AG04450 (cell line): ENCODE measurements around the gene KTN1. TPM values are rescaled to one million over a fixed set of nuclear protein-coding genes. Genes with fewer than 3 reads are reported as not detected.

Experiments used
- CTCF ChIA-PET: fragments of 300-600, 350-600 bp; formaldehyde crosslinking; extraction: SDS; loops from one replicate; lab custom pipeline; 2022; ENCODE audit warnings: antibody characterized with exemption, inconsistent platforms; lab: Charles Lee
- POLR2A ChIA-PET: fragments of 350-600 bp; formaldehyde crosslinking; extraction: SDS; loops from one replicate; lab custom pipeline; 2021; ENCODE audit warnings: antibody characterized with exemption, inconsistent platforms; lab: Yijun Ruan, JAX
- DNase-seq: peaks from one replicate; pipeline ENCODE4 v3.0.0-alpha.2; 2011; ENCODE audit warnings: low read depth, low spot score
- H3K27ac ChIP-seq: one replicate; pipeline ENCODE4 v1.5.1; 2012; ENCODE audit warnings: low read depth, low read length, control low read depth
- H3K27me3 ChIP-seq: one replicate; pipeline ENCODE4 v1.6.0; 2012; ENCODE audit warnings: low read length; ENCODE audit not compliant: control insufficient read depth, insufficient read depth
- H3K4me3 ChIP-seq: 2 replicates; pipeline ENCODE4 v1.5.1; 2011; ENCODE audit warnings: mild to moderate bottlenecking, low read depth, low read length, control low read depth
- H3K9me3 ChIP-seq: 2 replicates; pipeline ENCODE4 v1.5.1; 2012; ENCODE audit warnings: low read length; ENCODE audit not compliant: control insufficient read depth, insufficient read depth
- polyA plus RNA-seq: library from polyadenylated mRNA; depleted of rRNA; stranded (reverse); fragments of >200 nt; gene quantifications from 2 replicates; pipeline ENCODE4 v1.2.3, GENCODE V29; 2011
- TF ChIP-seq, protein P1 (sequence below): IDR thresholded peaks from 2 replicates; pipeline ENCODE4 v1.5.1; 2011; ENCODE audit warnings: low read depth, low read length, control low read depth, inconsistent platforms

The KTN1 gene
- polyA plus RNA-seq, 1 experiment = 129 TPM

DNA sequence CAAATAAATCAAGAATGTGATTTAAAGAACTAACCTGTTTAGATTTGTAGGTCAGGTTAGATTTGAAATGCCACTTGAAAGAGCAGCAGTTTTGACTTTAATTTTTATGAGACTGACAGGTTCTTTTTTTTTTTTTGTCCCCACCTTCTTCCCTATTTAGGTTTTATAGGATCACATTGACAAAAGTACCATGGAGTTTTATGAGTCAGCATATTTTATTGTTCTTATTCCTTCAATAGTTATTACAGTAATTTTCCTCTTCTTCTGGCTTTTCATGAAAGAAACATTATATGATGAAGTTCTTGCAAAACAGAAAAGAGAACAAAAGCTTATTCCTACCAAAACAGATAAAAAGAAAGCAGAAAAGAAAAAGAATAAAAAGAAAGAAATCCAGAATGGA is 31.9 kb downstream of the KTN1 start:
- no peaks in the 10 kb centered on the region for H3K9me3 ChIP-seq
- TF ChIP-seq, protein P1, sequence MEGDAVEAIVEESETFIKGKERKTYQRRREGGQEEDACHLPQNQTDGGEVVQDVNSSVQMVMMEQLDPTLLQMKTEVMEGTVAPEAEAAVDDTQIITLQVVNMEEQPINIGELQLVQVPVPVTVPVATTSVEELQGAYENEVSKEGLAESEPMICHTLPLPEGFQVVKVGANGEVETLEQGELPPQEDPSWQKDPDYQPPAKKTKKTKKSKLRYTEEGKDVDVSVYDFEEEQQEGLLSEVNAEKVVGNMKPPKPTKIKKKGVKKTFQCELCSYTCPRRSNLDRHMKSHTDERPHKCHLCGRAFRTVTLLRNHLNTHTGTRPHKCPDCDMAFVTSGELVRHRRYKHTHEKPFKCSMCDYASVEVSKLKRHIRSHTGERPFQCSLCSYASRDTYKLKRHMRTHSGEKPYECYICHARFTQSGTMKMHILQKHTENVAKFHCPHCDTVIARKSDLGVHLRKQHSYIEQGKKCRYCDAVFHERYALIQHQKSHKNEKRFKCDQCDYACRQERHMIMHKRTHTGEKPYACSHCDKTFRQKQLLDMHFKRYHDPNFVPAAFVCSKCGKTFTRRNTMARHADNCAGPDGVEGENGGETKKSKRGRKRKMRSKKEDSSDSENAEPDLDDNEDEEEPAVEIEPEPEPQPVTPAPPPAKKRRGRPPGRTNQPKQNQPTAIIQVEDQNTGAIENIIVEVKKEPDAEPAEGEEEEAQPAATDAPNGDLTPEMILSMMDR = no peak
- DNase-seq = no peak
- H3K4me3 ChIP-seq = no peak overlapping the region
- H3K27ac ChIP-seq = no peak overlapping the region
- no peaks in the 10 kb centered on the region for H3K27me3 ChIP-seq
- ChIA-PET POLR2A (no interaction called here), CTCF (no interaction called here)

GRCh38 chr14:55614304-55614703 is 34.3 kb downstream of the KTN1 start:
- no peak for DNase-seq
- TF ChIP-seq, protein P1 = no peak
- ChIA-PET POLR2A (no interaction called here), CTCF (interaction anchor here (1.3 kb wide), 1 partner anchor 168 kb away, joined by 8 read pairs; no protein-coding TSS in a partner anchor)
- no peaks in the 10 kb centered on the region for H3K27me3 ChIP-seq
- no peak overlapping the region for H3K4me3 ChIP-seq
- H3K27ac ChIP-seq = no peak overlapping the region
- no peaks in the 10 kb centered on the region for H3K9me3 ChIP-seq

DNA sequence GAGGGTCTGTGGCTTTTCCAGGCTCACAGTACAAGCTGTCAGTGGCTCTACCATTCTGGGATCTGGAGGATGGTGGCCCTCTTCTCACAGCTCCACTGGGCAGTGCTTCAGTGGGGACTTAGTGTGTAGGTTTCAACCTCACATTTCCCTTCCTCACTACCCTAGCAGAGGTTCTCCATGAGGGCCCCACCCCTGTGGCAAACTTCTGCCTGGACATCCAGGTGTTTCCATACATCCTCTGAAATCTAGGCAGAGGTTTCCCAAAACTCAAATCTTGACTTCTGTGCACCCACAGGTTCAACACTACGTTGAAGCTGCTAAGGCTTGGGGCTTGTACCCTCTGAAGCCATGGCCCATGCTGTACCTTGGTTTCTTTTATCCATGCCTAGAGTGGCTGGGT is 40.3 kb downstream of the KTN1 start:
- TF ChIP-seq, protein P1 = no peak
- H3K27ac ChIP-seq = no peak overlapping the region
- no peak overlapping the region for H3K4me3 ChIP-seq
- POLR2A ChIA-PET = interaction anchor here (0.6 kb wide), 1 partner anchor 213 kb away, joined by 3 read pairs; no protein-coding TSS in a partner anchor
- no peaks in the 10 kb centered on the region for H3K27me3 ChIP-seq
- CTCF ChIA-PET = no interaction called here
- peaks cover 8% of the 10 kb centered on the region; the same call in 1 of the 2 replicates for H3K9me3 ChIP-seq
- DNase-seq = no peak

GRCh38 chr14:55620981-55621380 is 41.0 kb downstream of the KTN1 start:
- Histone ChIP-seq H3K27ac (no peak overlapping the region), H3K4me3 (no peak overlapping the region), H3K27me3 (no peaks in the 10 kb centered on the region), H3K9me3 (peaks cover 8% of the 10 kb centered on the region; the same call in 1 of the 2 replicates)
- POLR2A ChIA-PET = no interaction called here
- no peak for DNase-seq
- TF ChIP-seq, protein P1 = no peak
- CTCF ChIA-PET = no interaction called here

GRCh38 chr14:55621391-55621790 is 41.4 kb downstream of the KTN1 start:
- TF ChIP-seq, protein P1 = no peak
- Histone ChIP-seq H3K4me3 (no peak overlapping the region), H3K9me3 (peaks cover 8% of the 10 kb centered on the region; the same call in 1 of the 2 replicates), H3K27ac (no peak overlapping the region), H3K27me3 (no peaks in the 10 kb centered on the region)
- POLR2A ChIA-PET = no interaction called here
- DNase-seq = no peak
- CTCF ChIA-PET = no interaction called here
